HG03521 (cell line): ENCODE results near the gene IFRD1.
"Not testable (repeated sequence)": the region's sequence is repeated elsewhere in the genome, so short reads cannot be mapped to it uniquely, and the experiment has no call there.

Experiments
- ATAC-seq: cut with Tn5 transposase; IDR thresholded peaks from one replicate; pipeline ENCODE4 v1.9.1; 2021; ENCODE audit warnings: mild to moderate bottlenecking, moderate library complexity; ENCODE audit not compliant: unreplicated experiment

The IFRD1 gene

GRCh38 chr7:112442210-112442609 is 8.1 kb upstream of the IFRD1 start:
- no peak for ATAC-seq

DNA sequence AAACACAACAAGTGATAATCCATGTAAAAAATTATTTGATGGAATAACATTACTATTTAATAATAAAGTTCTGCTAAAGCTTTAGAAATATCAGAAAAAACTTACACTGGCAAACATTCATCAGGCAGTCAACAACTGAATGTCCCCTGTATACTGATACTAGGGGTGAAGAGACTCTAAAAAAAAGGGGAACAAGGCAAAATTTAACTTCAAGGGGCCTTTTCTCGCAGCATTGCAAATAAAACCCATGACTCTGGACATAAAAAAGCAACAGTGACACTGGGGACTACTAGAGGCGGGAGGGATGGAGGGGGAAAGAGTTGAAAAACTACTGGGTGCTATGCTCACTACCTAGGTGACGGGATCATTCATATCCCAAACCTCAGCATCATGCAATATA is 5.8 kb upstream of the IFRD1 start:
- ATAC-seq = no peak

DNA sequence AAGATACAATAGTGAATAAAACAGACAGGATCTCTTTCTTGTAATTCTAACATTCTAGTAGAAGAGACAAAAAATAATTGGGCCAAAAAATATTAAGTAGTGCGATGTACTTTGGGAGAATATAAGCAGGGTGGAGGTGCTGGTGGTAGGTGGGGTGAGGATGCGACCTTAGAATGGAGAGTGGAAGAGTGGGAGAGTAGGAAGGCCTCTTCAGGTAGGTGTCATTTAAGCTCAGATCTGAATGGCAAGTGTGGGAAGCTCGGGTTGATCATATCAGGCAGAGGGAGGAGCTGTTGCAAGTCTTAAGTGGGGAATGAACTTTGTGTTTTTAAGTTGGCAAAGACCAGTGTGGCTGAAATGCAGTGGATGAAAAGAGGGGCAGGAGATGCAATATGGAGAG is 3.8 kb upstream of the IFRD1 start:
- ATAC-seq = no peak

DNA sequence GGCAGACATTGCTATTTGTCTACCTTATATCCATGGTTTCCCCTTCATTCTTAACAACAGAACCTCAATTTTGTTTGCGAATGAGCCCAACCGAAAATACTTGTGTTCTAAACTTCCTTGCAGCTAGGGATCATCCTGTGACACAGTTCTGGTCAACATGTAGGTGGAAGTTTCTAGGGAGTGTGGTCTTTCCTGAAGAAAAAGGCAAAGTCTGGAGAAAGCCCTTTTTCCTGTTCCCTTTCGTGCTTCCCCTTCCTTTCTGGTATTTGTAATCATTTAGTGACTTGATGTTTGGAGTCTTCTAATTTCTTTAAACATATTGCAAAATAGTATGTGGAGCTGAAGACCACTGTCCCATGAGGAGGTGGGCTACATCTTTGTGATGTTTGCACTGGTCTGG is 2.9 kb upstream of the IFRD1 start:
- ATAC-seq = no peak

DNA sequence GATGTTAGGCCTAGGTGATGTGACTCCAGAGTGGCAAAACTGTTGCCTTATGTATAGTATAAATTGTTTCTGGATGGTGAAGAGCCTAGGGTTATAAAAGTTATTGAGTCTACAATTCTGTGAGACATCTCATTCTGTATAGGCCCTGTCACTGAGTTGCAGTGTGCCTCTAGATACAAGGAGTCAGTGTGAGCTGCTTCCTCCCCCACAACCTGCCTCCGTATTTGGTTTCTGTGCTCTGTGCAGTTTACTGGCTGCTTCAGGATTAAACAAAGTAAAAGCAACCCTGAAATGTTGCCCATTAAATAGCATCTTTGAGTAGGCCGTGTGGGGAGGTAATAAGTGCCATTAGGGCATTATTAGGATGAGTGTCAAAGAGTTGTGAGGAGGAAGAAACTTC is 1.9 kb upstream of the IFRD1 start:
- ATAC-seq = no peak

DNA sequence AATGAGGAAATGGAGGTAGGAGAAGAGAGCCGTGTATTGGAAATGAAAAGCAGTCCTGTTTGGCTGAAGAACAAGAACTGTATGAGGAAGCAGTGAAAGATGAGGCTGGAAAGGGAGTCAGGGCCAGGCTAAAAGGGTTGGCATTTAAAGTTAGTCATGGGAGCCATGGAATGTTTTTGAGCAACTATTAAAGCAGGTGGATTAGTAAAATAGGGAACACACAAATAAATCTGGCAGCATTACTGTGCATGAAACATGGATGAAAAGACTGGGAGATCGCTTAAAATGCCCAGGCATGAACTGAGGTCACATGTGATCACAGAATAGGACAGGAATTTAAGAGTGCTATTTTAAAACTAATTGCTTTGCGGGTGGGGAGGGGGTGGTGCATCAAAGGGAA is 1.4 kb upstream of the IFRD1 start:
- no peak for ATAC-seq

DNA sequence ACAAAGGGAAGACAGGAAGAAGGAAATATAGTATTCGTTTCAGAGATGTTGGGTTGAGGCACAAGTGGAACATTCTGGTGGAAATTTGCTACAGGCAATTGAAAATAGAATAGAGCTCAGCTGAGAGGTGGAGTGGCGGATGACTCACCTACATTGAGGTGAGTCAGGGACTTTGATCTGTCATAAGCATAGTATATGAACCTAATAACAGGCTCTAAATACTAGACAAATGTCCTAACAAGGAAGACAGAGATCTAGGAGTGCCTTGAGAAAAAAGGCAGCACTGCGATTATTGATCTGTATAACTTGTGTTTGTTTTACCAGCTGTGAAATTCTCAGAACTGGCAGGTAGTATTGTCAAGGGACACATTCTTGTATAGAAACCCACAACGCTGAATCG is 907 bp upstream of the IFRD1 start:
- no peak for ATAC-seq

DNA sequence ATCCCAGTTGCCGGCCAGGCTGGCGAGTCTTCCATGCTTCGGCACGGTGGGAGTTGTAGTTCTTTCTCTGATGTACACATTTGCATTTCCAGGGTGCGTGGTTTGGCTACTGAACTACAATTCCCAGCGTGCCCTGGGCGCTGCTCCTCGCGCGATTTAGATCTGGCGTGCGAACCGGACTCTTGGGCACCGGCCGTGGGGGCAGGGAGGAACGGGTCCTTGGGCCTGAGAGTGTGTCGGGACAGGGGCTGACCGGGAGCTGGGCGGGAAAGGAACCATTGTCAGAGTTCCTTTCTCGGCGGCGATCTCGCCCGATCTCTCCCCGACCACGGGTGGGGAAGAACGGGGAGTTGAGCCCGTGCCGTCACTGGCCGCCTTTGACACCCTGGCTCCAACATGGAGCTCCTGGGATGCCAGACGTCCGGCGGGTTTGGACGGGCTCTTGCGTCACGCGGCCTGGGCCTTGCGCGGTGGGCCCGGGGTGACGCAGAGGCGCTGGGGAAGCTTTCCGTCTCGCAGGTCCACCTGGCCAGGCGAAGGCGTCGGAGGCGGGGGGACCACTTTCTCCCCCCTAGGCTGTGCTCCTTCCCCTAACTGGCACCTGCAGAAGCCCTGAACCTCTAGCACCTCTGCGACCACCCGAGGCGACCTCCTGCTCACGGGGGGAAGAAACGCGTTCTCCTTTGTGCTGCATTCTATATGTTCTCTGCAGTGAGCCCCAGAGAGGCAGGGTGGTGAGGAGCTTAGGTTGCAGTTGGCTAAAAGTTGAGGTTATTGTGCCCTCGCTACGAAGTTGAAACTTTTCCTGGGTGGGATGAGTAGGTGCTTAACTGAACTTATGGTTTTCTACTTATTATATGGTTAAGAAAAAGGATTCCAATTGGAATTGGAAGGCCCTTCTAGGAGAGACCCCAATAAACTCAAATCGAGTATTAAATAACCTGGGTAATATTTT is 824 bp downstream of the IFRD1 start:
- peak; percentile 76 for ATAC-seq

GRCh38 chr7:112452102-112452888 is 2.0 kb downstream of the IFRD1 start:
- ATAC-seq = no peak

- ATAC-seq = no peak
Observed at GRCh38 chr7:112453505-112454171, 3.4 kb downstream of the IFRD1 start.

- not testable (repeated sequence) for ATAC-seq
Observed at GRCh38 chr7:112454191-112454590, 3.9 kb downstream of the IFRD1 start.

DNA sequence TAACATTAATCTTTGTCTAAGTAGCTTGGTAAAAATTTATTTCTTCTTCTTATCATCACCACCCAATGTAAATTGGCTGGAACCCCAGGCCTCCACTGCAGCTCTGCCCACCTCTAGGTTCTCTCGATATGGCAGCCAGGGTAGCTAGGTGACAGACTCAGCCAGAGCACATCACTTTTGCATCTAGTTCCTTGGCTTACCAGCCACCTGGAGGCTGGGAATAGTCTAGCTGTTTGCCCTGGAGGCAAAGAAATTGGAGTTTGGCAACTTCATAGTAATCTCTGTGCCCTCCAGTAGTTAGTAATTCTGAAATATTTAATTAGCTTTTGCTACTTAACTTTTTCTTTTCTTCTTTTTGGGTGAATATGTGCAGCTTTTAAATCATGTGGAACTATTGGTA is 9.4 kb downstream of the IFRD1 start:
- ATAC-seq = no peak

- no peak for ATAC-seq
Observed at GRCh38 chr7:112462236-112462635, 12.0 kb downstream of the IFRD1 start.

- no peak for ATAC-seq
Observed at GRCh38 chr7:112467867-112468266, 17.6 kb downstream of the IFRD1 start.

GRCh38 chr7:112470194-112470593 is 19.9 kb downstream of the IFRD1 start:
- no peak for ATAC-seq

DNA sequence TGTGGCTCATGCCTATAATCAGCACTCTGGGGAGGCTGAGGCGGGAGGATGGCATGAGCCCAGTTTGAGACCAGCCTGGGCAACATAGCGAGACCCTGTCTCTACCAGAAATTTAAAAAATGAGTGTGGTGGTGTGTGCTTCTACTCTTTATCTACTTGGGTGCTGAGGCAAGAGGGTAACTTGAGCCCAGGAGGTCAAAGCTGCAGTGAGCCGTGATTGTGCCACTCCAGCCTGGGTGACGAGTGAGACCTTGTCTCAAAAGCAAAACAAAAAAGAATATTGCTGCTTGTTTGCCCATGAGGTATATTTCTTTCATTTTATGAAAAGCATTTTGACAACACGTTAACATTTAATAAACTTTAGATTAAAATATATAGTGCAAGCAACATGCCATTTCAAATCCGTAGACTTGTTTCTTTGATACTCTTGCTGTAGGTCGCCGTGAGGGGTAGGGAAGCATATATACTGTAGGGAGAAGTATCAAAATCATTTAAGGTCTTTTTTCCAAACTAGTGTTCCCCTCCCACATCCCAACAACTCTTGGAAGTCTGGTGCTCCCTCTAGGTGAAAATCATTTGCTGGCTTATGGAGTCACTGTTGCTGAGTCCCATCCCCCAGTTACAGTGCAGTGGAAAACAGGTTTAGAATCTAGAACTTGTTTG is 26.3 kb downstream of the IFRD1 start:
- ATAC-seq = no peak

DNA sequence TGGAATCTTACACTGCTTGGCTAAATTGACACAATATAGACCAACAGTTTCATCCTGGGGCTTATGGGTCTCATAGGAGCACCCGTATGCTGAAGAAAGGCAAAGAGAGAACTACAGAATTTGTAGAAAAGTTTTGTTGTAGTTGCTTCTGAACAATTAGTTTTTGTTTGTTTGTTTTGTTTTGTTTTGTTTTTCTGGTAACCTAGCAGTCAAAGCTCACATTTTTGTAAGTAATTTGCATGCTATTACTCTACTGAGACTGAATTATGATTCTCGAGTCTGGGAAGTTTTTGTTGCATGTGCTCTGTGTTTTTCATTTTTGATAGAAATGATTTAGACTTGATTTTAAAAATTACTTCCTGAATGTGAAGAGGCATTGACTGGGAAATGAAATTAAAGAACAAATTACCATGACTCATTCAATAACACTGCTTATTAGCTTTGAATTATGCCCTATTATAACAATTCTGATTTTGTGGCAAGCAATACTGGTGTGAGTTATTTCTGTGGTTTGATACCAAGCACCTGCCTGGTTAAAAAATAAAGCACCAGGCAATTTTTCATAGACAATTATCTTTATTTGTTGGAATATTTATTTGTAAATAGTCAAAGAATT is 31.0 kb downstream of the IFRD1 start:
- no peak for ATAC-seq

GRCh38 chr7:112481833-112482670 is 31.8 kb downstream of the IFRD1 start:
- ATAC-seq = no peak

- no peak for ATAC-seq
Observed at GRCh38 chr7:112484671-112485167, 34.5 kb downstream of the IFRD1 start.
